Endothelial cell of umbilical vein (primary cell): ENCODE results near the gene UROC1. TPM values are rescaled to one million over a fixed set of nuclear protein-coding genes. Genes with fewer than 3 reads are reported as not detected.

ENCODE experiments used
- BruUV-seq: library from RNA; stranded (reverse); fragments of 400-500 nt; replicated peaks from 2 replicates; lab custom pipeline; 2021; lab: Mats Ljungman, UMichigan
- CTCF ChIA-PET: fragments of 300-600, 350-600 bp; sonication (Branson Sonifier 250); formaldehyde crosslinking; loops from one replicate; lab custom pipeline; 2021; ENCODE audit warnings: antibody characterized with exemption, inconsistent platforms; lab: Charles Lee
- POLR2A ChIA-PET: fragments of 300-600, 350-600 bp; sonication (Branson Sonifier 250); formaldehyde crosslinking; loops from one replicate; lab custom pipeline; 2021; ENCODE audit warnings: antibody characterized with exemption, inconsistent platforms; lab: Charles Lee
- DNase-seq: peaks from one replicate; pipeline ENCODE4 v3.0.0-alpha.2; 2011; ENCODE audit warnings: low read depth, low spot score
- FAIRE-seq: peaks from 2 replicates; lab custom pipeline; 2011; peaks lifted over from hg19 to GRCh38; lab: Jason Lieb, UNC
- H2AFZ ChIP-seq: 2 replicates; pipeline ENCODE4 v1.6.0; 2012; ENCODE audit warnings: low read depth, low read length, control low read depth, inconsistent platforms
- H3K27ac ChIP-seq: 2 replicates; pipeline ENCODE4 v1.5.1; 2011; ENCODE audit warnings: low read depth, mild to moderate bottlenecking, control low read depth, low read length, moderate library complexity; ENCODE audit not compliant: insufficient read depth
- H3K27me3 ChIP-seq, 2 experiments: 2 replicates each; pipeline versions ENCODE4 v1.6.0 to v1.6.1; 2011; ENCODE audit warnings: low read length in 2 of 2, mixed read lengths in 1 of 2; ENCODE audit not compliant: control insufficient read depth in 2 of 2, insufficient read depth in 2 of 2
- H3K36me3 ChIP-seq, 2 experiments: 2 replicates in 1 of 2; 3 replicates in 1 of 2; pipeline ENCODE4 v1.5.1; 2011; ENCODE audit warnings: low read length in 2 of 2, mild to moderate bottlenecking in 1 of 2, moderate library complexity in 1 of 2; ENCODE audit not compliant: control insufficient read depth in 2 of 2, insufficient read depth in 2 of 2; ENCODE audit errors: extremely low read depth in 1 of 2
- H3K4me1 ChIP-seq: 3 replicates; pipeline ENCODE4 v1.5.1; 2011; ENCODE audit warnings: mild to moderate bottlenecking, low read length; ENCODE audit not compliant: control insufficient read depth, insufficient read depth; ENCODE audit errors: extremely low read depth
- H3K4me2 ChIP-seq: 2 replicates; pipeline ENCODE4 v1.6.1; 2011; ENCODE audit warnings: low read length, control low read depth, mixed read lengths; ENCODE audit not compliant: insufficient read depth
- H3K4me3 ChIP-seq, 3 experiments: fragments of 200-600 bp in 1 of 3; sonication (generic), shearing (Covaris generic) in 1 of 3; replicated peaks in 1 of 3; 2 replicates each; pipeline ENCODE4 v1.5.1; 2011 to 2016; ENCODE audit warnings: control low read depth in 3 of 3, low read length in 3 of 3, mild to moderate bottlenecking in 2 of 3, inconsistent platforms in 1 of 3, low read depth in 1 of 3, moderate library complexity in 1 of 3; ENCODE audit not compliant: insufficient read depth in 1 of 3
- H3K79me2 ChIP-seq: 2 replicates; pipeline ENCODE4 v1.6.0; 2012; ENCODE audit warnings: low read length, inconsistent platforms; ENCODE audit not compliant: control insufficient read depth, insufficient read depth
- H3K9ac ChIP-seq: replicated peaks from 2 replicates; pipeline ENCODE3; 2011; ENCODE audit warnings: low read length, control low read depth; ENCODE audit not compliant: insufficient read depth; ENCODE audit errors: extremely low read depth
- H3K9me1 ChIP-seq: replicated peaks from 3 replicates; pipeline ENCODE4 v1.6.0; 2011; ENCODE audit warnings: mild to moderate bottlenecking, low read length; ENCODE audit not compliant: control insufficient read depth, insufficient read depth; ENCODE audit errors: extremely low read depth
- H3K9me3 ChIP-seq: replicated peaks from 2 replicates; pipeline ENCODE4 v1.5.1; 2012; ENCODE audit warnings: low read length, inconsistent platforms; ENCODE audit not compliant: control insufficient read depth, insufficient read depth
- H4K20me1 ChIP-seq: replicated peaks from 2 replicates; pipeline ENCODE3; 2011; ENCODE audit warnings: mild to moderate bottlenecking, low read length; ENCODE audit not compliant: control insufficient read depth, insufficient read depth; ENCODE audit errors: extremely low read depth
- CTCF ChIP-seq, 2 donors: IDR thresholded peaks; 1 replicate in 1 of 2; 2 replicates in 1 of 2; pipeline ENCODE4 v1.5.1; 2011; ENCODE audit warnings: low read length in 2 of 2, mild to moderate bottlenecking in 2 of 2, moderate library complexity in 2 of 2, control low read depth in 1 of 2, inconsistent platforms in 1 of 2, low read depth in 1 of 2; ENCODE audit not compliant: insufficient read depth in 1 of 2; ENCODE audit errors: extremely low read depth in 1 of 2
- EZH2 ChIP-seq: IDR thresholded peaks from 2 replicates; pipeline ENCODE4 v1.6.1; 2012; ENCODE audit warnings: borderline replicate concordance, low read depth, mild to moderate bottlenecking, moderate library complexity, low read length, inconsistent platforms; ENCODE audit not compliant: severe bottlenecking
- FOS ChIP-seq: IDR thresholded peaks from 2 replicates; pipeline ENCODE4 v1.6.1; 2011; ENCODE audit warnings: mild to moderate bottlenecking, low read length, moderate library complexity, borderline replicate concordance; ENCODE audit not compliant: insufficient read depth
- GATA2 ChIP-seq: IDR thresholded peaks from 2 replicates; pipeline ENCODE4 v1.7.0; 2011; ENCODE audit warnings: low read depth, mild to moderate bottlenecking, moderate library complexity, mixed read lengths, low read length; ENCODE audit not compliant: insufficient read length, insufficient read depth
- JUN ChIP-seq: IDR thresholded peaks from 2 replicates; pipeline ENCODE4 v1.6.1; 2011; ENCODE audit warnings: borderline replicate concordance, low read depth; ENCODE audit not compliant: insufficient read length, insufficient read depth
- MYC ChIP-seq: IDR thresholded peaks from one replicate; pipeline ENCODE4 v1.6.1; 2011; ENCODE audit warnings: mild to moderate bottlenecking, low read depth, low read length
- POLR2A ChIP-seq: IDR thresholded peaks from 2 replicates; pipeline ENCODE4 v1.6.1; 2012; ENCODE audit warnings: low read depth, mild to moderate bottlenecking, control low read depth, low read length
- POLR2AphosphoS5 ChIP-seq: IDR thresholded peaks from 2 replicates; pipeline ENCODE4 v1.6.1; 2012; ENCODE audit warnings: low read depth, mild to moderate bottlenecking, control low read depth, low read length, moderate library complexity; ENCODE audit not compliant: insufficient read depth
- dilution Hi-C: fragments of 300-500 bp; cut with MboI; formaldehyde crosslinking; loops from one replicate; pipeline ENCODE4 v1.15.0; 2019; ENCODE audit warnings: low sequenced_read_pairs; ENCODE audit not compliant: extremely low pct_ligation_motif_present
- intact Hi-C: fragments of 100-400 bp; cut with micrococcal nuclease; formaldehyde crosslinking; loops from one replicate; pipeline ENCODE4 v1.10.0; 2022
- polyA plus RNA-seq, 4 experiments: library from polyadenylated mRNA; depleted of rRNA in 3 of 4; stranded (reverse) in 3 of 4; unstranded in 1 of 4; fragments of >200 nt; gene quantifications; 2 replicates each; pipeline versions ENCODE4 v1.2.1 to v1.2.3, GENCODE V29; 2011 to 2012; ENCODE audit warnings: missing spikeins in 1 of 4
- total RNA-seq: library from RNA; stranded (reverse); gene quantifications from 2 replicates; pipeline ENCODE4 v1.2.3, GENCODE V29; 2021
- TF ChIP-seq, protein P1 (sequence below): IDR thresholded peaks from 2 replicates; pipeline ENCODE4 v1.6.1; 2011; ENCODE audit not compliant: insufficient read depth, insufficient read length

UROC1 gene
- total and polyA plus RNA-seq, 2 donors (not counting 3 experiments of a cell fraction or from before 2014, with no cell fraction given) = not detected

DNA sequence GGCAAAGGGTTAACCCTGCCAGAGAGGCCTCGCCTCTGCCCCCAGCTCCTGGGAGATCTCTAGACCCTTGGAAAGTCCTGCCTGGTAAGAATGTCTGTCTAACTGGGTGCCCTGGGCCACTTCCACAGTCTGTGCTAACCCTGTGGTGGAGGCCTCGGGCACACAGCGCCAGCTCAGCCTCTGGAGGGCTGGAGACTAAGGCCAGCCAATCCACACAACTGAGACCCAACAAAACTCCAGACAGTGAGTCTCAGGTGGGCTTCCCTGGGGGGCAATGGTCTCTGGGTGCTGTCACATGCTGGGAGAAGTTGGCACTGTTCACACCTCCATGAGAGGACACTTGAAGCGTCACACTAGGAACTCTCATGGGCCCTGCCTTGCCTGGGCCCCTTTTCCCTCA is 61.4 kb downstream of the UROC1 start:
- DNase-seq (no peak), FAIRE-seq (no peak)
- no peak overlapping the region for H3K9ac ChIP-seq
- no peak for TF ChIP-seq FOS
- TF ChIP-seq GATA2 = no peak
- no peak for TF ChIP-seq EZH2
- no peak for TF ChIP-seq POLR2A
- TF ChIP-seq, protein P1, sequence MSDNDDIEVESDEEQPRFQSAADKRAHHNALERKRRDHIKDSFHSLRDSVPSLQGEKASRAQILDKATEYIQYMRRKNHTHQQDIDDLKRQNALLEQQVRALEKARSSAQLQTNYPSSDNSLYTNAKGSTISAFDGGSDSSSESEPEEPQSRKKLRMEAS = no peak
- no peak for TF ChIP-seq POLR2AphosphoS5
- TF ChIP-seq MYC = no peak
- no peak for TF ChIP-seq CTCF (IDR thresholded peaks at IDR 0.05; ENCODE audit: extremely low read depth in 1 of 2, insufficient read depth in 1 of 2, low read depth in 1 of 2, low read length in 2 of 2)
- no peak for TF ChIP-seq JUN
- intact Hi-C loops = no loop called here
- no TSS peak for BruUV-seq
- H3K9me3 ChIP-seq = no peaks in the 10 kb centered on the region
- no peak overlapping the region for H3K27ac ChIP-seq
- H3K9me1 ChIP-seq = no peaks in the 10 kb centered on the region
- H3K4me1 ChIP-seq = no peaks in the 10 kb centered on the region
- H3K4me2 ChIP-seq = no peak overlapping the region
- H4K20me1 ChIP-seq = no peaks in the 10 kb centered on the region
- no peaks in the 10 kb centered on the region for H3K27me3 ChIP-seq
- H3K36me3 ChIP-seq = peaks cover 10 to 22% of the 10 kb centered on the region in 2 experiments
- peaks cover 11% of the 10 kb centered on the region for H3K79me2 ChIP-seq
- dilution Hi-C loops = no loop called here
- no peak overlapping the region for H2AFZ ChIP-seq
- ChIA-PET POLR2A (no interaction called here), CTCF (interaction anchor here (0.6 to 1.2 kb wide), 3 partner anchors 16 to 196 kb away, joined by 3 read pairs; no protein-coding TSS in a partner anchor)
- H3K4me3 ChIP-seq = no peak overlapping the region
